Common myeloid progenitor, CD34-positive (primary cell): ENCODE results near the gene CLCN6.

Experiments used
- CTCF ChIA-PET: fragments of 350-600 bp; sonication (Branson Sonifier 250); formaldehyde crosslinking; loops from one replicate; lab custom pipeline; 2021; ENCODE audit warnings: antibody characterized with exemption; lab: Charles Lee
- POLR2A ChIA-PET: fragments of 350-600 bp; sonication (Branson Sonifier 250); formaldehyde crosslinking; loops from one replicate; lab custom pipeline; 2021; ENCODE audit warnings: antibody characterized with exemption; lab: Charles Lee
- DNase-seq, 3 donors: peaks; one replicate each; pipeline versions ENCODE4 v3.0.0 to v3.0.0-alpha.2; 2013
- H3K27ac ChIP-seq, 2 experiments: 1 replicate in 1 of 2; 2 replicates in 1 of 2; pipeline ENCODE4 v1.7.0; 2013; ENCODE audit warnings: inconsistent platforms in 2 of 2, low read length in 2 of 2, mild to moderate bottlenecking in 2 of 2, low read depth in 1 of 2, moderate library complexity in 1 of 2; ENCODE audit not compliant: severe bottlenecking in 2 of 2, insufficient read depth in 1 of 2, poor library complexity in 1 of 2
- H3K27me3 ChIP-seq, 5 experiments: replicated peaks in 2 of 5; 1 replicate in 3 of 5; 2 replicates in 2 of 5; pipeline versions ENCODE4 v1.6.1 to v1.7.0; 2013; ENCODE audit warnings: low read length in 4 of 5, mild to moderate bottlenecking in 2 of 5, moderate library complexity in 2 of 5, inconsistent platforms in 1 of 5; ENCODE audit not compliant: insufficient read depth in 5 of 5, control insufficient read depth in 4 of 5
- H3K36me3 ChIP-seq, 4 experiments: 1 replicate in 2 of 4; 2 replicates in 2 of 4; pipeline versions ENCODE4 v1.6.1 to v1.7.0; 2013; ENCODE audit warnings: low read length in 3 of 4, control low read depth in 1 of 4, mild to moderate bottlenecking in 1 of 4; ENCODE audit not compliant: control insufficient read depth in 4 of 4, insufficient read depth in 4 of 4
- H3K4me1 ChIP-seq, 4 experiments: 1 replicate in 3 of 4; 2 replicates in 1 of 4; pipeline versions ENCODE4 v1.6.1 to v1.7.1; 2013; ENCODE audit warnings: low read length in 3 of 4, mild to moderate bottlenecking in 3 of 4, control low read depth in 1 of 4, inconsistent platforms in 1 of 4, moderate library complexity in 1 of 4; ENCODE audit not compliant: control insufficient read depth in 4 of 4, insufficient read depth in 4 of 4; ENCODE audit errors: control extremely low read depth in 1 of 4
- H3K4me3 ChIP-seq, 7 experiments: 1 replicate in 4 of 7; 2 replicates in 3 of 7; pipeline versions ENCODE4 v1.5.1 to v1.7.0; 2013; ENCODE audit warnings: mild to moderate bottlenecking in 7 of 7, low read length in 6 of 7, moderate library complexity in 6 of 7, inconsistent platforms in 2 of 7, low read depth in 2 of 7, control low read depth in 1 of 7; ENCODE audit not compliant: insufficient read depth in 4 of 7, control insufficient read depth in 1 of 7; ENCODE audit errors: extremely low read depth in 1 of 7
- H3K9me3 ChIP-seq, 5 experiments: 1 replicate in 4 of 5; 2 replicates in 1 of 5; pipeline versions ENCODE4 v1.6.1 to v1.7.1; 2013; ENCODE audit warnings: low read length in 4 of 5, mild to moderate bottlenecking in 2 of 5, inconsistent platforms in 1 of 5, low read depth in 1 of 5, moderate library complexity in 1 of 5; ENCODE audit not compliant: control insufficient read depth in 4 of 5, insufficient read depth in 2 of 5; ENCODE audit errors: control extremely low read depth in 1 of 5
- WGBS: methylation state at CpG from one replicate; pipeline ENCODE4 v1.1.5; 2013; ENCODE audit not compliant: insufficient coverage; 5-methylcytosine and 5-hydroxymethylcytosine counted together

CLCN6 gene

GRCh38 chr1:11841245-11842153 is 35.5 kb downstream of the CLCN6 start:
- Histone ChIP-seq H3K4me3 (peak overlapping the region in 3 of 7 experiments; percentile 2 to 43 (median 16)), H3K36me3 (peaks cover 5 to 86% (median 39%) of the 10 kb centered on the region in 4 experiments), H3K27ac (peak overlapping the region in 1 of 2 experiments; percentile 44), H3K27me3 (no peaks in the 10 kb centered on the region), H3K9me3 (no peaks in the 10 kb centered on the region), H3K4me1 (peaks cover 8 to 41% (median 37%) of the 10 kb centered on the region in 4 experiments)
- WGBS = 50% methylated on average over 16 of the region's 17 CpGs
- CTCF ChIA-PET = interaction anchor here (0.9 to 10.1 kb wide), 6 partner anchors 10 to 141 kb away, joined by 3 to 97 read pairs (median 5); no protein-coding TSS in a partner anchor
- POLR2A ChIA-PET = interaction anchor here (2.3 to 6.3 kb wide), 2 partner anchors 66 to 68 kb away, joined by 8 to 41 read pairs; no protein-coding TSS in a partner anchor
- peak; percentile 53 to 76 (median 58) for DNase-seq

- DNase-seq = peak; percentile 90 to 97 (median 96)
- Histone ChIP-seq H3K9me3 (no peaks in the 10 kb centered on the region), H3K27ac (peak overlapping the region in 1 of 2 experiments; percentile 44), H3K27me3 (no peaks in the 10 kb centered on the region), H3K36me3 (peaks cover 5 to 83% (median 31%) of the 10 kb centered on the region in 4 experiments), H3K4me1 (peaks cover 8 to 41% (median 37%) of the 10 kb centered on the region in 4 experiments), H3K4me3 (peak overlapping the region in 4 of 7 experiments; percentile 2 to 43 (median 18))
- WGBS = 0% methylated on average over 12 of the region's 19 CpGs
- ChIA-PET POLR2A (interaction anchor here (2.3 to 6.3 kb wide), 2 partner anchors 66 to 68 kb away, joined by 8 to 41 read pairs; no protein-coding TSS in a partner anchor), CTCF (interaction anchor here (0.8 to 10.1 kb wide), 4 partner anchors 13 to 51 kb away, joined by 3 to 97 read pairs (median 4); no protein-coding TSS in a partner anchor)
These were observed 36.4 kb downstream of the CLCN6 start for GRCh38 chr1:11842154-11843041.

DNA sequence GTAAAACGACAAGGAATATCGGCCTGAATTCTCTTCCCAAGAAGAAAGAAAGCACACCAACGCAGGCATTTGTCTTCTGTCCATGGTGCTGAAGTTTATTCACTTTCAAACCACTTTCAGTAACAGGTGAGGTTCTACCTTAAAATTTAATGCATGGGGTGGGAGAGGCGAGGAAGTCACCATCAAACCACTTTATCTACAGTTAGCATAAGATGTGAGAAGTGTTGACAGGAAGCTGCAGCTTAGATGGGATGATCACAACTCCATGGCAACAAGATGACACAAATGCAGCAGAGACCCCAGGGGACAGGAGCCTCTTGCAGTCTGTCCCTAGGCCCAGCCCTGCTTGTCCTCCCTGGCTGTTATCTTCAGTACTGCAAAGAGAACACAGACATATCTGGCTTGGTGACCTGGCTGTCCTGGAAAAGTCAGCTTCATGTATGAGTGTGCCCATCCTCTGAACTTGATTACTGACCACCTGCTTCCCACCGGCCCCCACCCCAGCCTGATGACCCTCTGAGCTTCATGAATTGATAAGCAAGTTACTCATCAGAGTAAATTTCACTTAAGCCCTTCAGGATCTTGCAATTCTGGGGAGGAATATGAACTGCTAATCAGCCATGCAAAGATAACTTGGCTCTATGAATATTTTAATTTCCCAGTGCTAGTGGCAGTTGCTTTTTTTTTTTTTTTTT is 39.8 kb downstream of the CLCN6 start:
- WGBS = 100% methylated on average over 3 of the region's 5 CpGs
- CTCF ChIA-PET = interaction anchor here (2.7 kb wide), 1 partner anchor 47 kb away, joined by 10 read pairs; no protein-coding TSS in a partner anchor

DNA sequence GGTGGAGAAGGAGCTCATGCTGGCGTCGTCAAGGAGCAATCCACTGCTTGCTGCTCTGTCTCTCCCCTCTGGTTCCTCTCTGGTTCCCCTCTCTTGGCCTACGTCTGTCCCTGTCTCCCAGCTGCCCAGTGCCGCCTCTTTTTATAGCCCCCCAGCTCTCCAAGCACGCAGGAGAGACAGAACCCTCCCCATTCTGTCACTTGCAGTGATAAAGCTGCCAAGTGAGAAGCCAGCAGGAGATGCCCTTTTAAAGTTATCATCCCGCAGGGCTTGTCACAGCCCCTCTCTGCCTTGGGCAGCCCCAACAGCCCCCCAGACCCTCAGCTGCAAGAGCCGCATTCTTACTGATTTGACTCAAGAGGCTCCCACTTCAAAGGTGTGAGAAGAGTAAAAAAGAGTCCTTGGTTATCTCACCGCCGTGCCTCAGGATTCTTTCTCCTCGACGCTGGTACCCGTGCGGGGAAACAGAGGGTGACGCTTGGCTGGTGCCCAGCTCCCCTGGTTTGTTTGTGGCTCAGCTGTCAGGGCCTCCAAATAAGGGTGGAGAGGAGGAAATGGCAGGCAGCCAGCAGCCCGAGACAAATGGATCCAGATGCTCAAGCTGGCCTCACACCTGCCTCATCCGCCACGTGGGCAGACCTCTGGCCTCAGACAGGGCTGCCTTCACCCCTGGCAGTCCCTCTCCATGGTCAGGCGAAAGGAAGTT is 41.8 kb downstream of the CLCN6 start, which contains the start of gene NPPA:
TSS of gene NPPA (minus strand) at position 117 of the 706 bp plus-strand sequence. CDS start at position 18, 99 bp downstream.
- H3K27me3 ChIP-seq = peaks cover 0 to under 1% (median 0%) of the 10 kb centered on the region in 5 experiments
- H3K36me3 ChIP-seq = peaks cover 0 to 44% (median 2%) of the 10 kb centered on the region in 4 experiments
- WGBS = 59% methylated on average over 14 of the region's 18 CpGs
- H3K9me3 ChIP-seq = no peaks in the 10 kb centered on the region
- DNase-seq = peak in 2 of 3 donors; percentile 17 to 27
- ChIA-PET POLR2A (interaction anchor here (0.8 kb wide), 1 partner anchor 39 kb away, joined by 3 read pairs; no protein-coding TSS in a partner anchor), CTCF (interaction anchor here (0.8 to 1.1 kb wide), 3 partner anchors 10 to 33 kb away, joined by 3 read pairs; no protein-coding TSS in a partner anchor)
- H3K4me3 ChIP-seq = no peak within 1 kb of the TSS
- H3K4me1 ChIP-seq = peaks cover 3 to 23% (median 16%) of the 10 kb centered on the region in 4 experiments
- H3K27ac ChIP-seq = no peak within 1 kb of the TSS

More for the DNA sequence above, 39.8 kb downstream of the CLCN6 start:
- no peaks in the 10 kb centered on the region for H3K27me3 ChIP-seq
- no peaks in the 10 kb centered on the region for H3K9me3 ChIP-seq
- peaks cover 0 to 63% (median 4%) of the 10 kb centered on the region in 4 experiments for H3K36me3 ChIP-seq
- POLR2A ChIA-PET = no interaction called here
- DNase-seq = peak; percentile 14 to 50 (median 43)
- H3K27ac ChIP-seq = no peak overlapping the region
- H3K4me3 ChIP-seq = no peak overlapping the region
- peaks cover 8 to 44% (median 33%) of the 10 kb centered on the region in 4 experiments for H3K4me1 ChIP-seq

DNA sequence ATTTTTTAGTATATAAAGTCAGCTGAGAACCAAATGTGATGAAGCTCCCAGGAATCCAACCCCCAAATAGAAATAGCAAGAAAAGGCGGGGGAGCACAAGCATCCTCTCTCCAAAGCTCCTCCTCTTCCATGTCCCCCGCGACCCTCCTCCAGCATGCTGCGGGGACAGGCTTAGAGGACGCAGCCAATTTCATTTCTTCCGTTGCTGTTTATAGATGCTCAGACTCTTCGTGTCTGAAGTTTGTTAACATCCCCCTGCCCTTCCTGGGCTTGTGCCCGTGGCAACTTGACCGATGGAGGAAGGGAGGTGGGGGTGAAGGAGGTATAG is 42.3 kb downstream of the CLCN6 start:
- H3K27ac ChIP-seq = no peak overlapping the region
- peaks cover 0 to 43% (median 2%) of the 10 kb centered on the region in 4 experiments for H3K36me3 ChIP-seq
- peaks cover 2 to 18% (median 12%) of the 10 kb centered on the region in 4 experiments for H3K4me1 ChIP-seq
- no peak overlapping the region for H3K4me3 ChIP-seq
- POLR2A ChIA-PET = interaction anchor here (0.8 kb wide), 1 partner anchor 39 kb away, joined by 3 read pairs; no protein-coding TSS in a partner anchor
- no peaks in the 10 kb centered on the region for H3K9me3 ChIP-seq
- DNase-seq = no peak
- CTCF ChIA-PET = interaction anchor here (0.8 kb wide), 1 partner anchor 10 kb away, joined by 3 read pairs; no protein-coding TSS in a partner anchor
- H3K27me3 ChIP-seq = peaks cover 0 to 2% (median 0%) of the 10 kb centered on the region in 5 experiments
- 99% methylated on average over 7 of the region's 9 CpGs for WGBS
